Stimulated activated naive CD8-positive, alpha-beta T cell treated with anti-CD3 and anti-CD28 coated beads, Interleukin-15, Interleukin-2, amounts not matched to agents 100 ng/mL and 50 ng/mL, for 24 hours (primary cell): ENCODE data around the gene FNDC3A.

Source experiments
- H3K27ac Mint-ChIP-seq: one replicate; pipeline ENCODE4 v1.8.0; 2021; ENCODE audit warnings: mild to moderate bottlenecking, mixed read lengths
- H3K27me3 Mint-ChIP-seq: one replicate; pipeline ENCODE4 v1.8.0; 2021; ENCODE audit warnings: mixed read lengths
- H3K36me3 Mint-ChIP-seq: one replicate; pipeline ENCODE4 v1.8.0; 2021; ENCODE audit warnings: low read depth, mixed read lengths
- H3K4me1 Mint-ChIP-seq: one replicate; pipeline ENCODE4 v1.8.0; 2021; ENCODE audit warnings: low read depth, mixed read lengths
- H3K4me3 Mint-ChIP-seq: one replicate; pipeline ENCODE4 v1.8.0; 2021; ENCODE audit warnings: mild to moderate bottlenecking, mixed read lengths
- H3K9me3 Mint-ChIP-seq: one replicate; pipeline ENCODE4 v1.8.0; 2021; ENCODE audit warnings: mixed read lengths

Gene FNDC3A

GRCh38 chr13:48962281-48962680 lies 13.4 kb upstream of the FNDC3A start:
- no peak overlapping the region for H3K27ac Mint-ChIP-seq
- no peak overlapping the region for H3K4me3 Mint-ChIP-seq
- H3K4me1 Mint-ChIP-seq: no peaks in the 10 kb centered on the region

GRCh38 chr13:48965736-48966135 lies 10.0 kb upstream of the FNDC3A start:
- Mint-ChIP-seq H3K4me1 (no peaks in the 10 kb centered on the region), H3K9me3 (no peaks in the 10 kb centered on the region), H3K36me3 (no peaks in the 10 kb centered on the region), H3K27me3 (no peaks in the 10 kb centered on the region), H3K4me3 (no peak overlapping the region), H3K27ac (no peak overlapping the region)

More at GRCh38 chr13:48962281-48962680, 13.4 kb upstream of the FNDC3A start:
- Mint-ChIP-seq H3K27me3 (peaks cover 7% of the 10 kb centered on the region), H3K9me3 (no peaks in the 10 kb centered on the region), H3K36me3 (no peaks in the 10 kb centered on the region)

GRCh38 chr13:48969685-48970084 lies 6.0 kb upstream of the FNDC3A start:
- H3K36me3 Mint-ChIP-seq: peaks cover 21% of the 10 kb centered on the region
- H3K27ac Mint-ChIP-seq: no peak overlapping the region
- H3K9me3 Mint-ChIP-seq: peaks cover 27% of the 10 kb centered on the region
- H3K4me3 Mint-ChIP-seq: no peak overlapping the region
- no peaks in the 10 kb centered on the region for H3K27me3 Mint-ChIP-seq
- peaks cover 4% of the 10 kb centered on the region for H3K4me1 Mint-ChIP-seq

GRCh38 chr13:48973845-48974431 lies 1.8 kb upstream of the FNDC3A start:
- H3K27ac Mint-ChIP-seq: no peak overlapping the region
- H3K36me3 Mint-ChIP-seq: peaks cover 29% of the 10 kb centered on the region
- peaks cover 29% of the 10 kb centered on the region for H3K9me3 Mint-ChIP-seq
- peaks cover 28% of the 10 kb centered on the region for H3K4me1 Mint-ChIP-seq
- peak overlapping the region; percentile 77 for H3K4me3 Mint-ChIP-seq
- no peaks in the 10 kb centered on the region for H3K27me3 Mint-ChIP-seq

- Mint-ChIP-seq H3K27ac (peak overlapping the region; percentile 97), H3K36me3 (peaks cover 35% of the 10 kb centered on the region), H3K4me3 (peak overlapping the region; percentile 98), H3K27me3 (no peaks in the 10 kb centered on the region), H3K9me3 (peaks cover 29% of the 10 kb centered on the region), H3K4me1 (peaks cover 42% of the 10 kb centered on the region)
Measured at GRCh38 chr13:48975101-48975855, 434 bp upstream of the FNDC3A start.

- H3K36me3 Mint-ChIP-seq: peaks cover 35% of the 10 kb centered on the region
- H3K4me3 Mint-ChIP-seq: peak overlapping the region; percentile 98
- peaks cover 27% of the 10 kb centered on the region for H3K9me3 Mint-ChIP-seq
- H3K4me1 Mint-ChIP-seq: peaks cover 55% of the 10 kb centered on the region
- H3K27me3 Mint-ChIP-seq: no peaks in the 10 kb centered on the region
- peak overlapping the region; percentile 98 for H3K27ac Mint-ChIP-seq
Measured at GRCh38 chr13:48976576-48977285, 1.0 kb downstream of the FNDC3A start.

GRCh38 chr13:48977286-48977625 lies 1.5 kb downstream of the FNDC3A start:
- H3K36me3 Mint-ChIP-seq: peaks cover 35% of the 10 kb centered on the region
- peaks cover 24% of the 10 kb centered on the region for H3K9me3 Mint-ChIP-seq
- peak overlapping the region; percentile 98 for H3K4me3 Mint-ChIP-seq
- peak overlapping the region; percentile 98 for H3K27ac Mint-ChIP-seq
- no peaks in the 10 kb centered on the region for H3K27me3 Mint-ChIP-seq
- peaks cover 57% of the 10 kb centered on the region for H3K4me1 Mint-ChIP-seq

GRCh38 chr13:48977973-48978372 lies 2.3 kb downstream of the FNDC3A start:
- Mint-ChIP-seq H3K27me3 (no peaks in the 10 kb centered on the region), H3K9me3 (peaks cover 18% of the 10 kb centered on the region), H3K4me3 (peak overlapping the region; percentile 98), H3K36me3 (peaks cover 31% of the 10 kb centered on the region), H3K4me1 (peaks cover 60% of the 10 kb centered on the region), H3K27ac (peak overlapping the region; percentile 37)

- Mint-ChIP-seq H3K9me3 (peaks cover 8% of the 10 kb centered on the region), H3K27ac (peak overlapping the region; percentile 88), H3K4me3 (peak overlapping the region; percentile 98), H3K36me3 (peaks cover 20% of the 10 kb centered on the region), H3K27me3 (no peaks in the 10 kb centered on the region), H3K4me1 (peaks cover 60% of the 10 kb centered on the region)
Measured at GRCh38 chr13:48978942-48979601, 3.4 kb downstream of the FNDC3A start.

GRCh38 chr13:48979892-48980291 lies 4.2 kb downstream of the FNDC3A start:
- Mint-ChIP-seq H3K27ac (peak overlapping the region; percentile 49), H3K36me3 (peaks cover 12% of the 10 kb centered on the region), H3K27me3 (no peaks in the 10 kb centered on the region), H3K4me1 (peaks cover 55% of the 10 kb centered on the region), H3K9me3 (no peaks in the 10 kb centered on the region), H3K4me3 (peak overlapping the region; percentile 60)

- Mint-ChIP-seq H3K36me3 (peaks cover 20% of the 10 kb centered on the region), H3K9me3 (no peaks in the 10 kb centered on the region), H3K4me1 (peaks cover 43% of the 10 kb centered on the region), H3K27ac (no peak overlapping the region), H3K27me3 (no peaks in the 10 kb centered on the region), H3K4me3 (no peak overlapping the region)
Measured at GRCh38 chr13:48983331-48983730, 7.6 kb downstream of the FNDC3A start.

GRCh38 chr13:48985756-48986155 lies 10.0 kb downstream of the FNDC3A start:
- Mint-ChIP-seq H3K27ac (no peak overlapping the region), H3K36me3 (peaks cover 27% of the 10 kb centered on the region), H3K9me3 (peaks cover 6% of the 10 kb centered on the region), H3K27me3 (no peaks in the 10 kb centered on the region), H3K4me3 (no peak overlapping the region), H3K4me1 (peaks cover 18% of the 10 kb centered on the region)

- Mint-ChIP-seq H3K27me3 (no peaks in the 10 kb centered on the region), H3K9me3 (peaks cover 12% of the 10 kb centered on the region), H3K4me3 (no peak overlapping the region), H3K27ac (no peak overlapping the region), H3K36me3 (peaks cover 46% of the 10 kb centered on the region), H3K4me1 (peaks cover 24% of the 10 kb centered on the region)
Measured at GRCh38 chr13:48990900-48991299, 15.2 kb downstream of the FNDC3A start.

GRCh38 chr13:48993150-48993549 lies 17.4 kb downstream of the FNDC3A start:
- H3K4me1 Mint-ChIP-seq: peaks cover 31% of the 10 kb centered on the region
- H3K36me3 Mint-ChIP-seq: peaks cover 58% of the 10 kb centered on the region
- no peak overlapping the region for H3K4me3 Mint-ChIP-seq
- H3K27me3 Mint-ChIP-seq: no peaks in the 10 kb centered on the region
- peaks cover 17% of the 10 kb centered on the region for H3K9me3 Mint-ChIP-seq
- no peak overlapping the region for H3K27ac Mint-ChIP-seq

- Mint-ChIP-seq H3K27ac (peak overlapping the region; percentile 71), H3K4me3 (no peak overlapping the region), H3K9me3 (peaks cover 22% of the 10 kb centered on the region), H3K27me3 (no peaks in the 10 kb centered on the region), H3K36me3 (peaks cover 65% of the 10 kb centered on the region), H3K4me1 (peaks cover 37% of the 10 kb centered on the region)
Measured at GRCh38 chr13:48994706-48995105, 19.0 kb downstream of the FNDC3A start.
